ENCODE results near the gene ZNF778.

Gene ZNF778

GRCh38 chr16:89183975-89184676 lies 33.4 kb upstream of the ZNF778 start:
- CTCF ChIA-PET = no interaction called here
- Histone ChIP-seq H3K4me3 (ENCODE audit: low read depth, low read length) (no peak overlapping the region), H3K9me3 (ENCODE audit: control insufficient read depth, insufficient read depth, low read depth, low read length) (no peaks in the 10 kb centered on the region), H3K4me1 (ENCODE audit: control insufficient read depth, insufficient read depth, low read length) (no peaks in the 10 kb centered on the region), H3K36me3 (ENCODE audit: control insufficient read depth in 2 of 2, insufficient read depth in 1 of 2, low read length in 2 of 2) (no peaks in the 10 kb centered on the region), H3K27ac (ENCODE audit: extremely low read depth, low read depth, low read length) (no peak overlapping the region)
- no peak for TF ChIP-seq ZBTB26 (tag by site-specific recombination; optimal IDR thresholded peaks at IDR 0.05)
- POLR2A ChIA-PET = no interaction called here

- Histone ChIP-seq H3K4me1 (ENCODE audit: control insufficient read depth, insufficient read depth, low read length) (no peaks in the 10 kb centered on the region), H3K9me3 (ENCODE audit: control insufficient read depth, insufficient read depth, low read depth, low read length) (no peaks in the 10 kb centered on the region), H3K27ac (ENCODE audit: extremely low read depth, low read depth, low read length) (no peak overlapping the region), H3K36me3 (ENCODE audit: control insufficient read depth in 2 of 2, insufficient read depth in 1 of 2, low read length in 2 of 2) (no peaks in the 10 kb centered on the region), H3K4me3 (ENCODE audit: low read depth, low read length) (no peak overlapping the region)
- ChIA-PET CTCF (no interaction called here), POLR2A (no interaction called here)
- no peak for TF ChIP-seq ZNF423 (tag by site-specific recombination; IDR thresholded peaks at IDR 0.05)
- no peak for TF ChIP-seq HOXD13 (CRISPR knock-in tag; IDR thresholded peaks at IDR 0.05; ENCODE audit: borderline replicate concordance)
- no peak for TF ChIP-seq ZSCAN18 (tag by site-specific recombination; IDR thresholded peaks at IDR 0.05)
- no peak for TF ChIP-seq ZBTB17 (tag by site-specific recombination; IDR thresholded peaks at IDR 0.05)
- TF ChIP-seq ZNF416 (tag by site-specific recombination; IDR thresholded peaks at IDR 0.05) = no peak
- no peak for TF ChIP-seq ZNF561 (tag by site-specific recombination; IDR thresholded peaks at IDR 0.05; ENCODE audit: borderline replicate concordance)
- no peak for TF ChIP-seq ZNF777 (tag by site-specific recombination; IDR thresholded peaks at IDR 0.05; ENCODE audit: borderline replicate concordance)
- TF ChIP-seq OSR2 (tag by site-specific recombination; IDR thresholded peaks at IDR 0.05) = no peak
- TF ChIP-seq ZNF501 (tag by site-specific recombination; IDR thresholded peaks at IDR 0.05) = no peak
- TF ChIP-seq OVOL3 (tag by site-specific recombination; IDR thresholded peaks at IDR 0.05) = no peak
- no peak for TF ChIP-seq ZNF785 (tag by site-specific recombination; IDR thresholded peaks at IDR 0.05)
- TF ChIP-seq MEIS1 (CRISPR knock-in tag; IDR thresholded peaks at IDR 0.05; ENCODE audit: borderline replicate concordance) = no peak
- no peak for TF ChIP-seq ZNF221 (tag by site-specific recombination; IDR thresholded peaks at IDR 0.05; ENCODE audit: borderline replicate concordance)
- TF ChIP-seq, protein P1, sequence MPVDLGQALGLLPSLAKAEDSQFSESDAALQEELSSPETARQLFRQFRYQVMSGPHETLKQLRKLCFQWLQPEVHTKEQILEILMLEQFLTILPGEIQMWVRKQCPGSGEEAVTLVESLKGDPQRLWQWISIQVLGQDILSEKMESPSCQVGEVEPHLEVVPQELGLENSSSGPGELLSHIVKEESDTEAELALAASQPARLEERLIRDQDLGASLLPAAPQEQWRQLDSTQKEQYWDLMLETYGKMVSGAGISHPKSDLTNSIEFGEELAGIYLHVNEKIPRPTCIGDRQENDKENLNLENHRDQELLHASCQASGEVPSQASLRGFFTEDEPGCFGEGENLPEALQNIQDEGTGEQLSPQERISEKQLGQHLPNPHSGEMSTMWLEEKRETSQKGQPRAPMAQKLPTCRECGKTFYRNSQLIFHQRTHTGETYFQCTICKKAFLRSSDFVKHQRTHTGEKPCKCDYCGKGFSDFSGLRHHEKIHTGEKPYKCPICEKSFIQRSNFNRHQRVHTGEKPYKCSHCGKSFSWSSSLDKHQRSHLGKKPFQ (tag by site-specific recombination; IDR thresholded peaks at IDR 0.05) = no peak
- no peak for TF ChIP-seq PRDM1 (tag by site-specific recombination; IDR thresholded peaks at IDR 0.05)
- no peak for TF ChIP-seq KLF1 (tag by site-specific recombination; IDR thresholded peaks at IDR 0.05)
- no peak for TF ChIP-seq ZNF404 (tag by site-specific recombination; IDR thresholded peaks at IDR 0.05)
- TF ChIP-seq, protein P2, sequence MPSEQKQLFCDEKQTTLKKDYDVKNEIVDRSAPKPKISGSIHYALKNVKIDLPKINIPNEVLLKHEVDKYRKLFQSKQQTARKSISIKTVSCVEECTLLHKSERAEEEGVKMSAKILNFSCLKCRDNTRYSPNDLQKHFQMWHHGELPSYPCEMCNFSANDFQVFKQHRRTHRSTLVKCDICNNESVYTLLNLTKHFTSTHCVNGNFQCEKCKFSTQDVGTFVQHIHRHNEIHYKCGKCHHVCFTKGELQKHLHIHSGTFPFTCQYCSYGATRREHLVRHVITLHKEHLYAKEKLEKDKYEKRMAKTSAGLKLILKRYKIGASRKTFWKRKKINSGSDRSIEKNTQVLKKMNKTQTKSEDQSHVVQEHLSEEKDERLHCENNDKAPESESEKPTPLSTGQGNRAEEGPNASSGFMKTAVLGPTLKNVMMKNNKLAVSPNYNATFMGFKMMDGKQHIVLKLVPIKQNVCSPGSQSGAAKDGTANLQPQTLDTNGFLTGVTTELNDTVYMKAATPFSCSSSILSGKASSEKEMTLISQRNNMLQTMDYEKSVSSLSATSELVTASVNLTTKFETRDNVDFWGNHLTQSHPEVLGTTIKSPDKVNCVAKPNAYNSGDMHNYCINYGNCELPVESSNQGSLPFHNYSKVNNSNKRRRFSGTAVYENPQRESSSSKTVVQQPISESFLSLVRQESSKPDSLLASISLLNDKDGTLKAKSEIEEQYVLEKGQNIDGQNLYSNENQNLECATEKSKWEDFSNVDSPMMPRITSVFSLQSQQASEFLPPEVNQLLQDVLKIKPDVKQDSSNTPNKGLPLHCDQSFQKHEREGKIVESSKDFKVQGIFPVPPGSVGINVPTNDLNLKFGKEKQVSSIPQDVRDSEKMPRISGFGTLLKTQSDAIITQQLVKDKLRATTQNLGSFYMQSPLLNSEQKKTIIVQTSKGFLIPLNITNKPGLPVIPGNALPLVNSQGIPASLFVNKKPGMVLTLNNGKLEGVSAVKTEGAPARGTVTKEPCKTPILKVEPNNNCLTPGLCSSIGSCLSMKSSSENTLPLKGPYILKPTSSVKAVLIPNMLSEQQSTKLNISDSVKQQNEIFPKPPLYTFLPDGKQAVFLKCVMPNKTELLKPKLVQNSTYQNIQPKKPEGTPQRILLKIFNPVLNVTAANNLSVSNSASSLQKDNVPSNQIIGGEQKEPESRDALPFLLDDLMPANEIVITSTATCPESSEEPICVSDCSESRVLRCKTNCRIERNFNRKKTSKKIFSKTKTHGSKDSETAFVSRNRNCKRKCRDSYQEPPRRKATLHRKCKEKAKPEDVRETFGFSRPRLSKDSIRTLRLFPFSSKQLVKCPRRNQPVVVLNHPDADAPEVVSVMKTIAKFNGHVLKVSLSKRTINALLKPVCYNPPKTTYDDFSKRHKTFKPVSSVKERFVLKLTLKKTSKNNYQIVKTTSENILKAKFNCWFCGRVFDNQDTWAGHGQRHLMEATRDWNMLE (tag by site-specific recombination; conservative IDR thresholded peaks at IDR 0.05; ENCODE audit: low read depth) = no peak
- no peak for TF ChIP-seq ZNF426 (tag by site-specific recombination; IDR thresholded peaks at IDR 0.05)
- TF ChIP-seq KLF10 (tag by site-specific recombination; IDR thresholded peaks at IDR 0.05) = no peak
These were observed 32.9 kb upstream of the ZNF778 start for GRCh38 chr16:89184677-89184932.
